ENCODE results near the gene ME3.

- TF ChIP-seq CTCF (IDR thresholded peaks at IDR 0.05): no peak
- no peak for TF ChIP-seq POLR2A (IDR thresholded peaks at IDR 0.05)
These were observed 106.6 kb downstream of the ME3 start for GRCh38 chr11:86565801-86566312.

Measured in right lobe of liver (tissue), 4 donors.